Fibroblast of lung (primary cell): ENCODE measurements around the gene PLEKHG4B.

Experiments used
- EZH2 ChIP-seq: IDR thresholded peaks from 2 replicates; pipeline ENCODE4 v1.5.1; 2012; ENCODE audit warnings: low read length, control low read depth, mild to moderate bottlenecking; ENCODE audit errors: missing control alignments
- TF ChIP-seq, protein P1 (sequence below), 2 donors: IDR thresholded peaks in 1 of 2; conservative IDR thresholded peaks in 1 of 2; 1 replicate in 1 of 2; 2 replicates in 1 of 2; pipeline ENCODE4 v1.5.1; 2011 to 2012; ENCODE audit warnings: low read length in 2 of 2, control low read depth in 1 of 2, inconsistent platforms in 1 of 2, low read depth in 1 of 2, mild to moderate bottlenecking in 1 of 2

- TF ChIP-seq, protein P1, sequence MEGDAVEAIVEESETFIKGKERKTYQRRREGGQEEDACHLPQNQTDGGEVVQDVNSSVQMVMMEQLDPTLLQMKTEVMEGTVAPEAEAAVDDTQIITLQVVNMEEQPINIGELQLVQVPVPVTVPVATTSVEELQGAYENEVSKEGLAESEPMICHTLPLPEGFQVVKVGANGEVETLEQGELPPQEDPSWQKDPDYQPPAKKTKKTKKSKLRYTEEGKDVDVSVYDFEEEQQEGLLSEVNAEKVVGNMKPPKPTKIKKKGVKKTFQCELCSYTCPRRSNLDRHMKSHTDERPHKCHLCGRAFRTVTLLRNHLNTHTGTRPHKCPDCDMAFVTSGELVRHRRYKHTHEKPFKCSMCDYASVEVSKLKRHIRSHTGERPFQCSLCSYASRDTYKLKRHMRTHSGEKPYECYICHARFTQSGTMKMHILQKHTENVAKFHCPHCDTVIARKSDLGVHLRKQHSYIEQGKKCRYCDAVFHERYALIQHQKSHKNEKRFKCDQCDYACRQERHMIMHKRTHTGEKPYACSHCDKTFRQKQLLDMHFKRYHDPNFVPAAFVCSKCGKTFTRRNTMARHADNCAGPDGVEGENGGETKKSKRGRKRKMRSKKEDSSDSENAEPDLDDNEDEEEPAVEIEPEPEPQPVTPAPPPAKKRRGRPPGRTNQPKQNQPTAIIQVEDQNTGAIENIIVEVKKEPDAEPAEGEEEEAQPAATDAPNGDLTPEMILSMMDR (conservative IDR thresholded peaks at IDR 0.05 in 1 of 2, IDR thresholded peaks at IDR 0.05 in 1 of 2; ENCODE audit: low read depth in 1 of 2, low read length in 2 of 2) = no peak
- TF ChIP-seq EZH2 = no peak
Observed at GRCh38 chr5:94113-94892, 2.3 kb downstream of the PLEKHG4B start.
